Measurements from ENCODE around the gene PTGDS. TPM values are rescaled to one million over a fixed set of nuclear protein-coding genes. Genes with fewer than 3 reads are reported as not detected.

PTGDS gene
- total RNA-seq, 1 experiment from 2014 or later: 2.2 TPM

DNA sequence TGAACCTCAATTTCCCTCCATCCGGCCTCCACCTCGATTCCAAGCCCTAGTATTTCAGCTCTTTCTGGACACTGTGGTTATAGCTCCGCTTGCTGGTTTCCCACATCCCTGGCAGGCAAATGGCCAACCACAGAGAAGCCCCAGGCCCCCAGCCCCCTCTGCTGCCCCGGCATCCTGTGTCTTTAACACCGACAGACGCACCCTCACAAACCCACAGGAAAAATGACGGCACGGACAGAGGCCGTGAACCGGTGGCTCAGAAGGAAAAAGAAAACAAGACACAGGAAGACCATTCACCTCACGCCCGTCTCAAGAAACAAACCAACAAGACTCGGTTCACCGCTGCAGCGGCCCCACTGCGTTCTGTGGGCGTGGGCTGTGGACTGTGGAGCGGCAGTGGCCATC is 20.5 kb downstream of the PTGDS start (continued):
- no peak for TF ChIP-seq ZNF532 (CRISPR knock-in tag; IDR thresholded peaks at IDR 0.05; ENCODE audit: borderline replicate concordance)

DNA sequence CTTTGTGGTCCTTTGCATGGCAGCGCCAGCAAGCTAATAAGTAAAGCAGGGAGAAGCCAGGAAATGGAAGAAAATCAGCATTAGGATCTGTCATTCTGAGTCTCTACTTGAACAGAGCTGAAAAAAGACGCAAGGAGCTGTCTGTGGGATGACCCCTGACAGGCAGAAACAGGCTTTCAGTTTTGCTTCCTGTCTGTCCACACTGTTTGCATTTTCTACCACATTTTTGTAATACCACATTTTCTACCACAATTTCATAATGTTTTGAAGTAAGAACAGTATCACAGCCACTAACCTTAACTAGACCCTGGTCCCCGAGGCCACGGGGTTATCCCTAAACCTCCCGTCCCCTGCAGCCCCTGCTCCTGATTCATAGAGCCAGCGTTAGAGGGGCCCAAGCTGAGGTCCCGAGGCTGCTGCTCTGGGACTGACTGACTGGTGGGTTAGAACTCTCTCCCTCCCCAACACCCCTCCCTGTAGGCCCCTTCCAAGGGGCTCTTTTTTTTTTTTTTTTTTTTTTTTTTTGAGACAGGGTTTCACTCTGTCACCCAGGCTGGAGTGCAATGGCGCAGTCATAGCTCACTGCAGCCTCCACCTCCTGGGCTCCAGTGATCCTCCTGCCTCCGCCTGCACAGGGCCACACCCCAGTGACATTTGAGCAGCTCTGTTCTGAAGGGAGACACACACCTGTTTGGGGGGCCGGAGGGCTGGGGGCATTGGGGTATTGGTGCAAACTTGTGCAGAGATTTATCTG is 23.1 kb downstream of the PTGDS start:
- DNase-seq (ENCODE audit: low spot score) (no peak), ATAC-seq (no peak)
- H3K36me3 Mint-ChIP-seq: peaks cover 6% of the 10 kb centered on the region; the same call in 1 of the 2 replicates
- H3K27me3 Mint-ChIP-seq (ENCODE audit: low read depth): peaks cover 6% of the 10 kb centered on the region; the same call in 1 of the 2 replicates
- peaks cover 8% of the 10 kb centered on the region for H3K9me3 Mint-ChIP-seq
- POLR2A ChIA-PET: interaction anchor here (0.6 to 1.8 kb wide), 2 partner anchors 8 to 9 kb away, joined by 3 to 4 read pairs; no protein-coding TSS in a partner anchor
- no peak overlapping the region for H3K4me3 Mint-ChIP-seq
- H3K4me1 Mint-ChIP-seq: 0 out of 2 replicates have a peak, but pooled peaks cover 4% of the 10 kb centered on the region
- no peak overlapping the region for H3K27ac Mint-ChIP-seq
- TF ChIP-seq, protein P1, sequence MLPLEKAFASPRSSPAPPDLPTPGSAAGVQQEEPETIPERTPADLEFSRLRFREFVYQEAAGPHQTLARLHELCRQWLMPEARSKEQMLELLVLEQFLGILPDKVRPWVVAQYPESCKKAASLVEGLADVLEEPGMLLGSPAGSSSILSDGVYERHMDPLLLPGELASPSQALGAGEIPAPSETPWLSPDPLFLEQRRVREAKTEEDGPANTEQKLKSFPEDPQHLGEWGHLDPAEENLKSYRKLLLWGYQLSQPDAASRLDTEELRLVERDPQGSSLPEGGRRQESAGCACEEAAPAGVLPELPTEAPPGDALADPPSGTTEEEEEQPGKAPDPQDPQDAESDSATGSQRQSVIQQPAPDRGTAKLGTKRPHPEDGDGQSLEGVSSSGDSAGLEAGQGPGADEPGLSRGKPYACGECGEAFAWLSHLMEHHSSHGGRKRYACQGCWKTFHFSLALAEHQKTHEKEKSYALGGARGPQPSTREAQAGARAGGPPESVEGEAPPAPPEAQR (CRISPR knock-in tag; IDR thresholded peaks at IDR 0.05): no peak
- TF ChIP-seq, protein P2, sequence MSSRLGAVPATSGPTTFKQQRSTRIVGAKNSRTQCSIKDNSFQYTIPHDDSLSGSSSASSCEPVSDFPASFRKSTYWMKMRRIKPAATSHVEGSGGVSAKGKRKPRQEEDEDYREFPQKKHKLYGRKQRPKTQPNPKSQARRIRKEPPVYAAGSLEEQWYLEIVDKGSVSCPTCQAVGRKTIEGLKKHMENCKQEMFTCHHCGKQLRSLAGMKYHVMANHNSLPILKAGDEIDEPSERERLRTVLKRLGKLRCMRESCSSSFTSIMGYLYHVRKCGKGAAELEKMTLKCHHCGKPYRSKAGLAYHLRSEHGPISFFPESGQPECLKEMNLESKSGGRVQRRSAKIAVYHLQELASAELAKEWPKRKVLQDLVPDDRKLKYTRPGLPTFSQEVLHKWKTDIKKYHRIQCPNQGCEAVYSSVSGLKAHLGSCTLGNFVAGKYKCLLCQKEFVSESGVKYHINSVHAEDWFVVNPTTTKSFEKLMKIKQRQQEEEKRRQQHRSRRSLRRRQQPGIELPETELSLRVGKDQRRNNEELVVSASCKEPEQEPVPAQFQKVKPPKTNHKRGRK (CRISPR knock-in tag; IDR thresholded peaks at IDR 0.05; ENCODE audit: borderline replicate concordance): no peak
- TF ChIP-seq KAT7 (CRISPR knock-in tag; IDR thresholded peaks at IDR 0.05; ENCODE audit: borderline replicate concordance) (no peak), SP1 (CRISPR knock-in tag; conservative IDR thresholded peaks at IDR 0.05) (no peak), HMGA2 (CRISPR knock-in tag; IDR thresholded peaks at IDR 0.05) (no peak)
- CTCF ChIA-PET: interaction anchor here (0.9 to 3.2 kb wide), 8 partner anchors 8 to 158 kb away, joined by 3 to 20 read pairs (median 5); partner anchors contain the start of genes AJM1 and PAXX

- H3K9me3 Mint-ChIP-seq: peaks cover 8% of the 10 kb centered on the region
- H3K27me3 Mint-ChIP-seq (ENCODE audit: low read depth): peaks cover 6% of the 10 kb centered on the region; the same call in 1 of the 2 replicates
- H3K27ac Mint-ChIP-seq: no peak overlapping the region
- ChIA-PET POLR2A (interaction anchor here (0.7 kb wide), 1 partner anchor 543 kb away, joined by 4 read pairs; no protein-coding TSS in a partner anchor), CTCF (interaction anchor here (0.7 to 3.2 kb wide), 10 partner anchors 10 to 190 kb away, joined by 3 to 18 read pairs (median 4); partner anchors contain the start of gene NPDC1)
- no peak overlapping the region for H3K4me3 Mint-ChIP-seq
- 0 out of 2 replicates have a peak, but pooled peaks cover 4% of the 10 kb centered on the region for H3K4me1 Mint-ChIP-seq
- DNase-seq (ENCODE audit: low spot score) (no peak), ATAC-seq (no peak)
- peaks cover 6% of the 10 kb centered on the region; the same call in 1 of the 2 replicates for H3K36me3 Mint-ChIP-seq
- TF ChIP-seq NFE2L1 (CRISPR knock-in tag; IDR thresholded peaks at IDR 0.05): no peak
Observed at GRCh38 chr9:137001857-137002645, 24.7 kb downstream of the PTGDS start.

GRCh38 chr9:137002646-137003041 is 25.3 kb downstream of the PTGDS start:
- peaks cover 6% of the 10 kb centered on the region; the same call in 1 of the 2 replicates for H3K27me3 Mint-ChIP-seq (ENCODE audit: low read depth)
- ChIA-PET POLR2A (interaction anchor here (0.7 kb wide), 1 partner anchor 544 kb away, joined by 4 read pairs; no protein-coding TSS in a partner anchor), CTCF (interaction anchor here (0.7 to 3.7 kb wide), 9 partner anchors 18 to 189 kb away, joined by 3 to 23 read pairs (median 5); partner anchors contain the start of gene NPDC1)
- no peak for ATAC-seq
- no peak for TF ChIP-seq NR1H2 (CRISPR knock-in tag; IDR thresholded peaks at IDR 0.05)
- no peak for TF ChIP-seq ZNF138 (CRISPR knock-in tag; conservative IDR thresholded peaks at IDR 0.05)
- TF ChIP-seq FOXK1 (CRISPR knock-in tag; IDR thresholded peaks at IDR 0.05): no peak
- no peak overlapping the region for H3K27ac Mint-ChIP-seq
- H3K4me3 Mint-ChIP-seq: no peak overlapping the region
- H3K9me3 Mint-ChIP-seq: peaks cover 8% of the 10 kb centered on the region
- peaks cover 6% of the 10 kb centered on the region; the same call in 1 of the 2 replicates for H3K36me3 Mint-ChIP-seq
- 0 out of 2 replicates have a peak, but pooled peaks cover 2% of the 10 kb centered on the region for H3K4me1 Mint-ChIP-seq
- no peak for DNase-seq (ENCODE audit: low spot score)
